Measurements from ENCODE around the gene SCMH1.
"Not testable (repeated sequence)": the region's sequence is repeated elsewhere in the genome, so short reads cannot be mapped to it uniquely, and the experiment has no call there.

SCMH1 gene

GRCh38 chr1:41232305-41232704 lies 9.8 kb downstream of the SCMH1 start:
- no peak for DNase-seq
- in situ Hi-C loops (cut with HindIII; ENCODE audit: low pct_ligation_motif_present, low sequenced_read_pairs), result no loop called here
- TF ChIP-seq CTCF (IDR thresholded peaks at IDR 0.05; ENCODE audit: low read depth, low read length, missing control alignments), result no peak
- H3K27me3 ChIP-seq (replicated peaks), result no peaks in the 10 kb centered on the region
- no peaks in the 10 kb centered on the region for H3K36me3 ChIP-seq (replicated peaks)
- no peak overlapping the region for H3K27ac ChIP-seq
- no peak overlapping the region for H3K4me3 ChIP-seq (ENCODE audit: low read depth, low read length)

GRCh38 chr1:41230656-41231055 lies 11.4 kb downstream of the SCMH1 start:
- no peak for DNase-seq
- Histone ChIP-seq H3K36me3 (replicated peaks) (no peaks in the 10 kb centered on the region), H3K27ac (no peak overlapping the region), H3K27me3 (replicated peaks) (no peaks in the 10 kb centered on the region), H3K4me3 (ENCODE audit: low read depth, low read length) (no peak overlapping the region)
- no peak for TF ChIP-seq CTCF (IDR thresholded peaks at IDR 0.05; ENCODE audit: low read depth, low read length, missing control alignments)
- in situ Hi-C loops (cut with HindIII; ENCODE audit: low pct_ligation_motif_present, low sequenced_read_pairs), result no loop called here

- H3K27ac ChIP-seq; in situ Hi-C loops (cut with HindIII; ENCODE audit: low pct_ligation_motif_present, low sequenced_read_pairs); H3K36me3 ChIP-seq (replicated peaks); DNase-seq; H3K4me3 ChIP-seq (ENCODE audit: low read depth, low read length); H3K27me3 ChIP-seq (replicated peaks): not testable (repeated sequence)
Observed at GRCh38 chr1:41229219-41229618, 12.9 kb downstream of the SCMH1 start.

GRCh38 chr1:41226815-41227434 lies 15.2 kb downstream of the SCMH1 start:
- no peaks in the 10 kb centered on the region for H3K36me3 ChIP-seq (replicated peaks)
- no peak overlapping the region for H3K27ac ChIP-seq
- DNase-seq, result no peak
- no peak for TF ChIP-seq CTCF (IDR thresholded peaks at IDR 0.05; ENCODE audit: low read depth, low read length, missing control alignments)
- in situ Hi-C loops (cut with HindIII; ENCODE audit: low pct_ligation_motif_present, low sequenced_read_pairs), result no loop called here
- H3K27me3 ChIP-seq (replicated peaks), result no peaks in the 10 kb centered on the region
- no peak overlapping the region for H3K4me3 ChIP-seq (ENCODE audit: low read depth, low read length)

GRCh38 chr1:41225495-41225894 lies 16.6 kb downstream of the SCMH1 start:
- Histone ChIP-seq H3K27me3 (replicated peaks) (no peaks in the 10 kb centered on the region), H3K36me3 (replicated peaks) (no peaks in the 10 kb centered on the region), H3K4me3 (ENCODE audit: low read depth, low read length) (no peak overlapping the region), H3K27ac (no peak overlapping the region)
- DNase-seq, result no peak
- in situ Hi-C loops (cut with HindIII; ENCODE audit: low pct_ligation_motif_present, low sequenced_read_pairs), result no loop called here
- no peak for TF ChIP-seq CTCF (IDR thresholded peaks at IDR 0.05; ENCODE audit: low read depth, low read length, missing control alignments)

- H3K4me3 ChIP-seq (ENCODE audit: low read depth, low read length), result no peak overlapping the region
- DNase-seq, result no peak
- H3K36me3 ChIP-seq (replicated peaks), result no peaks in the 10 kb centered on the region
- H3K27me3 ChIP-seq (replicated peaks), result no peaks in the 10 kb centered on the region
- no peak overlapping the region for H3K27ac ChIP-seq
- in situ Hi-C loops (cut with HindIII; ENCODE audit: low pct_ligation_motif_present, low sequenced_read_pairs), result no loop called here
- no peak for TF ChIP-seq CTCF (IDR thresholded peaks at IDR 0.05; ENCODE audit: low read depth, low read length, missing control alignments)
Observed at GRCh38 chr1:41222496-41222895, 19.6 kb downstream of the SCMH1 start.
